Stomach smooth muscle (tissue), 2 donors: ENCODE measurements around the gene BCL3.
"Not testable (repeated sequence)": the region's sequence is repeated elsewhere in the genome, so short reads cannot be mapped to it uniquely, and the experiment has no call there.

Experiments used
- H3K27ac ChIP-seq: one replicate; pipeline ENCODE4 v1.7.0; 2013; ENCODE audit warnings: mild to moderate bottlenecking, low read length, inconsistent platforms
- H3K27me3 ChIP-seq, 2 donors: one replicate each; pipeline ENCODE4 v1.7.0; 2013; ENCODE audit warnings: low read length in 2 of 2; ENCODE audit not compliant: insufficient read depth in 2 of 2, control insufficient read depth in 1 of 2
- H3K36me3 ChIP-seq, 2 donors: one replicate each; pipeline ENCODE4 v1.7.0; 2013; ENCODE audit warnings: low read length in 2 of 2; ENCODE audit not compliant: control insufficient read depth in 2 of 2, insufficient read depth in 2 of 2
- H3K4me1 ChIP-seq: one replicate; pipeline ENCODE4 v1.7.0; 2013; ENCODE audit warnings: low read length; ENCODE audit not compliant: control insufficient read depth, insufficient read depth
- H3K4me3 ChIP-seq, 2 donors: one replicate each; pipeline ENCODE4 v1.7.0; 2013; ENCODE audit warnings: low read length in 2 of 2
- H3K9ac ChIP-seq, 2 donors: one replicate each; pipeline ENCODE4 v1.7.0; 2013; ENCODE audit warnings: low read length in 2 of 2, mild to moderate bottlenecking in 1 of 2
- H3K9me3 ChIP-seq, 2 donors: one replicate each; pipeline ENCODE4 v1.7.0; 2013; ENCODE audit warnings: low read length in 2 of 2; ENCODE audit not compliant: control insufficient read depth in 2 of 2
- donor health status: healthy.
- donor health status: Pancreatic carcinoma.

BCL3 gene

GRCh38 chr19:44708940-44709339 lies 39.6 kb upstream of the BCL3 start:
- Histone ChIP-seq H3K27ac (no peak overlapping the region), H3K4me3 (no peak overlapping the region), H3K27me3 (peaks cover 0 to 2% of the 10 kb centered on the region in 2 donors), H3K9me3 (no peaks in the 10 kb centered on the region), H3K9ac (no peak overlapping the region), H3K36me3 (no peaks in the 10 kb centered on the region), H3K4me1 (no peaks in the 10 kb centered on the region)

GRCh38 chr19:44709434-44710266 lies 38.9 kb upstream of the BCL3 start:
- H3K4me1 ChIP-seq, H3K4me3 ChIP-seq, H3K36me3 ChIP-seq, H3K9me3 ChIP-seq, H3K9ac ChIP-seq, H3K27me3 ChIP-seq, H3K27ac ChIP-seq: not testable (repeated sequence)

- peaks cover 0 to 2% of the 10 kb centered on the region in 2 donors for H3K27me3 ChIP-seq
- no peak overlapping the region for H3K4me3 ChIP-seq
These were observed 38.0 kb upstream of the BCL3 start for GRCh38 chr19:44710483-44710882.

GRCh38 chr19:44712864-44713515 lies 35.5 kb upstream of the BCL3 start:
- no peaks in the 10 kb centered on the region for H3K36me3 ChIP-seq
- no peak overlapping the region for H3K27ac ChIP-seq

More at GRCh38 chr19:44710483-44710882, 38.0 kb upstream of the BCL3 start:
- H3K27ac ChIP-seq: no peak overlapping the region
- no peaks in the 10 kb centered on the region for H3K36me3 ChIP-seq
- peaks cover 0 to 8% of the 10 kb centered on the region in 2 donors for H3K9me3 ChIP-seq
- H3K4me1 ChIP-seq: no peaks in the 10 kb centered on the region
- no peak overlapping the region for H3K9ac ChIP-seq

GRCh38 chr19:44714597-44715169 lies 33.8 kb upstream of the BCL3 start:
- Histone ChIP-seq H3K27me3 (no peaks in the 10 kb centered on the region), H3K27ac (no peak overlapping the region), H3K4me1 (peaks cover 11% of the 10 kb centered on the region), H3K36me3 (no peaks in the 10 kb centered on the region), H3K4me3 (no peak overlapping the region), H3K9ac (no peak overlapping the region), H3K9me3 (peaks cover 0 to 8% of the 10 kb centered on the region in 2 donors)

More at GRCh38 chr19:44712864-44713515, 35.5 kb upstream of the BCL3 start:
- Histone ChIP-seq H3K4me1 (no peaks in the 10 kb centered on the region), H3K4me3 (no peak overlapping the region), H3K9ac (no peak overlapping the region), H3K27me3 (no peaks in the 10 kb centered on the region), H3K9me3 (peaks cover 0 to 8% of the 10 kb centered on the region in 2 donors)

- H3K27ac ChIP-seq: no peak overlapping the region
- peaks cover 0 to 8% of the 10 kb centered on the region in 2 donors for H3K9me3 ChIP-seq
- H3K4me3 ChIP-seq: no peak overlapping the region
- no peaks in the 10 kb centered on the region for H3K36me3 ChIP-seq
- no peak overlapping the region for H3K9ac ChIP-seq
- peaks cover 18% of the 10 kb centered on the region for H3K4me1 ChIP-seq
- H3K27me3 ChIP-seq: no peaks in the 10 kb centered on the region
These were observed 30.9 kb upstream of the BCL3 start for GRCh38 chr19:44717603-44718002.

- peaks cover 18% of the 10 kb centered on the region for H3K4me1 ChIP-seq
- H3K9ac ChIP-seq: peak overlapping the region; percentile 13 to 15
These were observed 29.9 kb upstream of the BCL3 start for GRCh38 chr19:44718441-44719261.

GRCh38 chr19:44719262-44719701 lies 29.2 kb upstream of the BCL3 start:
- peaks cover 18% of the 10 kb centered on the region for H3K4me1 ChIP-seq
- no peaks in the 10 kb centered on the region for H3K36me3 ChIP-seq
- H3K9me3 ChIP-seq: peaks cover 0 to 8% of the 10 kb centered on the region in 2 donors
- no peak overlapping the region for H3K27ac ChIP-seq
- H3K4me3 ChIP-seq: no peak overlapping the region
- no peaks in the 10 kb centered on the region for H3K27me3 ChIP-seq
- peak overlapping the region in 1 of 2 donors; percentile 13 for H3K9ac ChIP-seq

More at GRCh38 chr19:44718441-44719261, 29.9 kb upstream of the BCL3 start:
- peak overlapping the region in 1 of 2 donors; percentile 22 for H3K4me3 ChIP-seq
- H3K36me3 ChIP-seq: no peaks in the 10 kb centered on the region
- peaks cover 0 to 8% of the 10 kb centered on the region in 2 donors for H3K9me3 ChIP-seq
- H3K27ac ChIP-seq: no peak overlapping the region
- no peaks in the 10 kb centered on the region for H3K27me3 ChIP-seq

- H3K4me3 ChIP-seq, H3K27me3 ChIP-seq, H3K36me3 ChIP-seq, H3K9me3 ChIP-seq, H3K9ac ChIP-seq, H3K27ac ChIP-seq: not testable (repeated sequence)
- H3K4me1 ChIP-seq: peaks cover 18% of the 10 kb centered on the region
These were observed 28.1 kb upstream of the BCL3 start for GRCh38 chr19:44720396-44720795.

- peaks cover 0 to 2% of the 10 kb centered on the region in 2 donors for H3K27me3 ChIP-seq
- no peaks in the 10 kb centered on the region for H3K36me3 ChIP-seq
- no peak overlapping the region for H3K27ac ChIP-seq
- H3K9ac ChIP-seq: no peak overlapping the region
- H3K9me3 ChIP-seq: no peaks in the 10 kb centered on the region
- no peak overlapping the region for H3K4me3 ChIP-seq
- peaks cover 18% of the 10 kb centered on the region for H3K4me1 ChIP-seq
These were observed 27.6 kb upstream of the BCL3 start for GRCh38 chr19:44720945-44721344.
